ENCODE results near the gene PML. TPM values are rescaled to one million over a fixed set of nuclear protein-coding genes. Genes with fewer than 3 reads are reported as not detected.
"Not testable (repeated sequence)": the region's sequence is repeated elsewhere in the genome, so short reads cannot be mapped to it uniquely, and the experiment has no call there.

The PML gene
- total RNA-seq, 1 donor from 2014 or later: 15.3 TPM

DNA sequence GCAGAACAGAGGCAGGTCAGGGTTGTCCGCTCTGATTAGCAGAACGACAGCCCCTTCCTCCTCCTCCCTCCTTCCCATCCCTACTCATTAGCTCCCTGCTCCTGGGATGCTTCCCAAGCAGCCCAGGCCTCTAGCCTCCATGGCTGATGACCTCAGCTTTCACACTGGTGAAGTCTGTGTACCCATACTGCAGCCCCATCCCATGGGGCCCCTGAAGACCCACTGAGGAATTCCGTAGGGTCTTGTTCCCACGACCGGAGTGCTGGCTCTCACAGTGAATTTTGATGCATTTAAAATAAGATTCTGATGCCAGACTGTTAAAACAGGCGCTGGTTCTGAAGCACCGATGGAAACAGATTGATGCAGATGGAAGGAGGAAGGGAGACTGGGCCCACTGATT is 51.8 kb downstream of the PML start:
- no peak overlapping the region for H3K4me3 ChIP-seq
- no peak for DNase-seq (ENCODE audit: low spot score)
- Mint-ChIP-seq H3K27me3 (ENCODE audit: insufficient read depth, low read depth) (peaks cover 8% of the 10 kb centered on the region), H3K27ac (no peak overlapping the region), H3K9me3 (no peaks in the 10 kb centered on the region), H3K4me1 (peaks cover 3% of the 10 kb centered on the region), H3K36me3 (no peaks in the 10 kb centered on the region), H3K4me3 (no peak overlapping the region)
- no peaks in the 10 kb centered on the region for H3K79me2 ChIP-seq (ENCODE audit: low read depth)
- no peak overlapping the region for H2AFZ ChIP-seq (replicated peaks)
- H3F3A ChIP-seq (ENCODE audit: low read depth): no peaks in the 10 kb centered on the region
- no peak overlapping the region for H3K9ac ChIP-seq
- H3K36me3 ChIP-seq: no peaks in the 10 kb centered on the region
- H3K4me1 ChIP-seq: peaks cover 4% of the 10 kb centered on the region
- TF ChIP-seq CTCF (IDR thresholded peaks at IDR 0.05): no peak
- no peak for TF ChIP-seq EZH2phosphoT487 (IDR thresholded peaks at IDR 0.05)
- no peak for TF ChIP-seq EZH2 (IDR thresholded peaks at IDR 0.05)
- H3K27ac ChIP-seq: no peak overlapping the region
- H3K4me2 ChIP-seq: no peak overlapping the region
- H3K9me3 ChIP-seq (ENCODE audit: low read depth): no peaks in the 10 kb centered on the region
- H4K20me1 ChIP-seq (ENCODE audit: low read depth): peaks cover 3% of the 10 kb centered on the region
- no peaks in the 10 kb centered on the region for H3K27me3 ChIP-seq

GRCh38 chr15:74050127-74050526 is 55.6 kb downstream of the PML start:
- H3K27ac Mint-ChIP-seq: no peak overlapping the region
- Histone ChIP-seq H3K27ac (no peak overlapping the region), H3K4me1 (peaks cover 4% of the 10 kb centered on the region), H3K27me3 (peaks cover 10% of the 10 kb centered on the region), H3F3A (ENCODE audit: low read depth) (no peaks in the 10 kb centered on the region), H3K36me3 (no peaks in the 10 kb centered on the region), H3K79me2 (ENCODE audit: low read depth) (no peaks in the 10 kb centered on the region), H3K4me2 (no peak overlapping the region), H2AFZ (replicated peaks) (no peak overlapping the region), H3K9me3 (ENCODE audit: low read depth) (no peaks in the 10 kb centered on the region), H4K20me1 (ENCODE audit: low read depth) (peaks cover 3% of the 10 kb centered on the region), H3K4me3 (no peak overlapping the region), H3K9ac (no peak overlapping the region)
- TF ChIP-seq EZH2 (IDR thresholded peaks at IDR 0.05) (no peak), EZH2phosphoT487 (IDR thresholded peaks at IDR 0.05) (no peak), CTCF (IDR thresholded peaks at IDR 0.05) (no peak)
- peaks cover 9% of the 10 kb centered on the region for H3K4me1 Mint-ChIP-seq
- DNase-seq (ENCODE audit: low spot score): no peak
- no peaks in the 10 kb centered on the region for H3K36me3 Mint-ChIP-seq
- peaks cover 3% of the 10 kb centered on the region for H3K9me3 Mint-ChIP-seq
- peaks cover 8% of the 10 kb centered on the region for H3K27me3 Mint-ChIP-seq (ENCODE audit: insufficient read depth, low read depth)
- H3K4me3 Mint-ChIP-seq: no peak overlapping the region

- Histone ChIP-seq H3F3A (ENCODE audit: low read depth) (no peaks in the 10 kb centered on the region), H4K20me1 (ENCODE audit: low read depth) (peaks cover 3% of the 10 kb centered on the region), H3K9ac (no peak overlapping the region), H3K27me3 (peaks cover 16% of the 10 kb centered on the region), H3K36me3 (no peaks in the 10 kb centered on the region), H3K4me1 (peaks cover 4% of the 10 kb centered on the region), H3K27ac (no peak overlapping the region), H3K9me3 (ENCODE audit: low read depth) (no peaks in the 10 kb centered on the region), H2AFZ (replicated peaks) (no peak overlapping the region), H3K79me2 (ENCODE audit: low read depth) (no peaks in the 10 kb centered on the region), H3K4me2 (no peak overlapping the region), H3K4me3 (no peak overlapping the region)
- Mint-ChIP-seq H3K4me1 (peaks cover 9% of the 10 kb centered on the region), H3K27ac (no peak overlapping the region), H3K27me3 (ENCODE audit: insufficient read depth, low read depth) (peaks cover 8% of the 10 kb centered on the region), H3K9me3 (peaks cover 3% of the 10 kb centered on the region), H3K36me3 (no peaks in the 10 kb centered on the region), H3K4me3 (no peak overlapping the region)
- TF ChIP-seq EZH2phosphoT487 (IDR thresholded peaks at IDR 0.05) (no peak), EZH2 (IDR thresholded peaks at IDR 0.05) (no peak), CTCF (IDR thresholded peaks at IDR 0.05) (no peak)
- no peak for DNase-seq (ENCODE audit: low spot score)
Observed at GRCh38 chr15:74050556-74051234, 56.2 kb downstream of the PML start.

- H3K4me2 ChIP-seq; H3F3A ChIP-seq (ENCODE audit: low read depth): not testable (repeated sequence)
Observed at GRCh38 chr15:74052271-74053260, 58.0 kb downstream of the PML start.

More at GRCh38 chr15:74052271-74053260, 58.0 kb downstream of the PML start:
- not testable (repeated sequence) for DNase-seq (ENCODE audit: low spot score); H3K27ac Mint-ChIP-seq; H3K4me3 ChIP-seq; H3K36me3 ChIP-seq; H3K4me3 Mint-ChIP-seq; H3K9me3 Mint-ChIP-seq; H3K79me2 ChIP-seq (ENCODE audit: low read depth); H3K4me1 ChIP-seq; H3K27ac ChIP-seq; H3K36me3 Mint-ChIP-seq; H3K4me1 Mint-ChIP-seq; H3K9ac ChIP-seq; H3K27me3 Mint-ChIP-seq (ENCODE audit: insufficient read depth, low read depth); H2AFZ ChIP-seq (replicated peaks); H3K9me3 ChIP-seq (ENCODE audit: low read depth); H4K20me1 ChIP-seq (ENCODE audit: low read depth)
- peaks cover 30% of the 10 kb centered on the region for H3K27me3 ChIP-seq

Measured in neural progenitor cell (in vitro differentiated cells).